Left lung (tissue), 10 donors: ENCODE results near the gene SDHAF2. TPM values are rescaled to one million over a fixed set of nuclear protein-coding genes. Genes with fewer than 3 reads are reported as not detected.
"Not testable (repeated sequence)": the region's sequence is repeated elsewhere in the genome, so short reads cannot be mapped to it uniquely, and the experiment has no call there.

Experiments used
- ATAC-seq: fragments of 200-7000 bp; cut with Tn5 transposase; one replicate; pipeline ENCODE4 v1.9.1; 2020; ENCODE audit warnings: moderate library complexity
- DNase-seq, 4 donors: peaks; one replicate each; pipeline ENCODE4 v3.0.0-alpha.2; 2013 to 2020
- H3K27ac ChIP-seq, 2 donors: fragments of 200-600 bp; sonication (generic) in 1 of 2; one replicate each; pipeline versions ENCODE4 v1.5.0 to v1.8.0; 2020 to 2021
- H3K27me3 ChIP-seq, 2 donors: fragments of 200-600 bp; sonication (generic) in 1 of 2; one replicate each; pipeline versions ENCODE4 v1.5.0 to v1.8.0; 2020 to 2021
- H3K36me3 ChIP-seq, 2 donors: fragments of 200-600 bp; sonication (generic) in 1 of 2; one replicate each; pipeline versions ENCODE4 v1.5.0 to v1.8.0; 2020 to 2021
- H3K4me1 ChIP-seq, 2 donors: fragments of 200-600 bp; one replicate each; pipeline ENCODE4 v1.8.0; 2021
- H3K4me3 ChIP-seq, 2 donors: fragments of 200-600 bp; sonication (generic) in 1 of 2; one replicate each; pipeline versions ENCODE4 v1.5.0 to v1.8.0; 2020 to 2021; ENCODE audit warnings: mild to moderate bottlenecking in 1 of 2
- H3K9me3 ChIP-seq, 2 donors: fragments of 200-600 bp; sonication (generic) in 1 of 2; one replicate each; pipeline versions ENCODE4 v1.5.0 to v1.8.0; 2020 to 2021
- intact Hi-C, 2 donors: fragments of 100-400 bp; cut with DNase I; formaldehyde crosslinking; loops; one replicate each; pipeline versions ENCODE4 v1.11.2 to v1.14.2; 2022
- polyA plus RNA-seq, 6 donors: library from polyadenylated mRNA; unstranded; fragments of 120-200 nt; gene quantifications; one replicate each; pipeline ENCODE4 v1.2.1, GENCODE V29; 2013; ENCODE audit not compliant: insufficient read length in 6 of 6
- total RNA-seq, 2 donors: library from RNA; stranded (reverse); fragmentation: NEBNext Ultra II Directional; extraction: Animal tissue kit (Norgen Biotek cat#: 25700); gene quantifications; one replicate each; pipeline ENCODE4 v1.2.1, GENCODE V29; 2021
- TF ChIP-seq, protein P1 (sequence below), 2 donors: fragments of 200-600 bp; sonication (generic) in 1 of 2; IDR thresholded peaks; one replicate each; pipeline versions ENCODE4 v1.5.0 to v1.8.0; 2021; ENCODE audit warnings: antibody characterized with exemption in 2 of 2
- donor health status: DM: no; HTN: yes; CAD: no.
- donor health status: DM: no; HTN: no; CAD: no.

The SDHAF2 gene
- total and polyA plus RNA-seq, 8 donors, result 32.1 to 48.9 (median 41.3) TPM

DNA sequence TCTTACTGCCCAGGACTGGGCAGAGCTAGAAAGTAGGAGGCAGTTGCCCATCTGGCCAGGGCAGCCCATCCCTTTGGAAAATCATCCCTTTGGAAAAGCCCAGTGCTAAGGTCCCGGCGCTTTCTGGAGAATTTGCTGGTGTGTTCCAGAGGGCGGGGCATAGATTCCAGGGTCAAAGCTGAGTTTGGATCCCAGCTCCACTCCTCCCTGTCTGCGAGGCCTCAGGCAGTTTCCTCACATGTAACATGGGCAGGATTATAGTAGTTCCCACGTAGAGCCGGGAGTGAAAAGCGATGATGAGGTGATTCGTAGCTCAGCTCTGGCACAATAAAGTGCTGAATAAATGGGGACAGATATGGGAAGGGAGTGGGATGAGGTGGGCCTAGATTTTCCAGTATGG is 47.2 kb downstream of the SDHAF2 start:
- DNase-seq (no peak), ATAC-seq (no peak)
- Histone ChIP-seq H3K4me3 (no peak overlapping the region), H3K27ac (no peak overlapping the region), H3K4me1 (peaks cover 7 to 11% of the 10 kb centered on the region in 2 donors), H3K27me3 (peaks cover 0 to 12% of the 10 kb centered on the region in 2 donors), H3K36me3 (peaks cover 0 to 15% of the 10 kb centered on the region in 2 donors), H3K9me3 (no peaks in the 10 kb centered on the region)
- TF ChIP-seq, protein P1, sequence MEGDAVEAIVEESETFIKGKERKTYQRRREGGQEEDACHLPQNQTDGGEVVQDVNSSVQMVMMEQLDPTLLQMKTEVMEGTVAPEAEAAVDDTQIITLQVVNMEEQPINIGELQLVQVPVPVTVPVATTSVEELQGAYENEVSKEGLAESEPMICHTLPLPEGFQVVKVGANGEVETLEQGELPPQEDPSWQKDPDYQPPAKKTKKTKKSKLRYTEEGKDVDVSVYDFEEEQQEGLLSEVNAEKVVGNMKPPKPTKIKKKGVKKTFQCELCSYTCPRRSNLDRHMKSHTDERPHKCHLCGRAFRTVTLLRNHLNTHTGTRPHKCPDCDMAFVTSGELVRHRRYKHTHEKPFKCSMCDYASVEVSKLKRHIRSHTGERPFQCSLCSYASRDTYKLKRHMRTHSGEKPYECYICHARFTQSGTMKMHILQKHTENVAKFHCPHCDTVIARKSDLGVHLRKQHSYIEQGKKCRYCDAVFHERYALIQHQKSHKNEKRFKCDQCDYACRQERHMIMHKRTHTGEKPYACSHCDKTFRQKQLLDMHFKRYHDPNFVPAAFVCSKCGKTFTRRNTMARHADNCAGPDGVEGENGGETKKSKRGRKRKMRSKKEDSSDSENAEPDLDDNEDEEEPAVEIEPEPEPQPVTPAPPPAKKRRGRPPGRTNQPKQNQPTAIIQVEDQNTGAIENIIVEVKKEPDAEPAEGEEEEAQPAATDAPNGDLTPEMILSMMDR (IDR thresholded peaks at IDR 0.05), result no peak
- intact Hi-C loops, result loop anchor here in 1 of 2 donors (5.0 to 10.0 kb wide), 2 partner anchors 40 to 148 kb away; no protein-coding TSS in a partner anchor

DNA sequence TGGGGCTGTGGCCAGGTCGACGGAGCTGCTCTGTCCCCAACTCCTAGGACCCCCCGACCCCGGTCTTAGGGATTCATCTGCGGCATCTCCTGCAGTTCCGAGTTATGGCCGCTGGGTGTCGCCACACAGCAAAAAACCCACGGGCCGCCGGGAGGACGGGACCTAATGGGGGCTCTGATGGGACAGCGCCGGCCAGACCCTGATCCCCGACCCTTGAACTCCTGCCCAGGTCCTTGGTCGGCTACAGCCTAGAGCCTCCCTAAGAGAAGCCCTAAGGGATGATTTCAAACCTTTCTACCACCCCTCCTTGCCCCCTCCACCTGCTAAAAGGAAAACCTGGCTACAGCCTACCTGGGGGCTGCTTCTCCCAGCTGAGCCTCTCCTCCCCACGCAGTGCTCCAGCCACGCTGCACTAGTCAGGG is 47.8 kb downstream of the SDHAF2 start:
- peak in 2 of 4 donors; percentile 51 to 88 for DNase-seq
- intact Hi-C loops, result loop anchor here in 1 of 2 donors (5.0 to 10.0 kb wide), 2 partner anchors 40 to 147 kb away; no protein-coding TSS in a partner anchor
- TF ChIP-seq, protein P1 (IDR thresholded peaks at IDR 0.05), result peak; percentile 90 to 92
- Histone ChIP-seq H3K4me1 (peaks cover 5 to 7% of the 10 kb centered on the region in 2 donors), H3K4me3 (no peak overlapping the region), H3K27ac (no peak overlapping the region), H3K9me3 (no peaks in the 10 kb centered on the region), H3K27me3 (peaks cover 0 to 18% of the 10 kb centered on the region in 2 donors), H3K36me3 (peaks cover 0 to 14% of the 10 kb centered on the region in 2 donors)
- ATAC-seq, result peak; percentile 55

DNA sequence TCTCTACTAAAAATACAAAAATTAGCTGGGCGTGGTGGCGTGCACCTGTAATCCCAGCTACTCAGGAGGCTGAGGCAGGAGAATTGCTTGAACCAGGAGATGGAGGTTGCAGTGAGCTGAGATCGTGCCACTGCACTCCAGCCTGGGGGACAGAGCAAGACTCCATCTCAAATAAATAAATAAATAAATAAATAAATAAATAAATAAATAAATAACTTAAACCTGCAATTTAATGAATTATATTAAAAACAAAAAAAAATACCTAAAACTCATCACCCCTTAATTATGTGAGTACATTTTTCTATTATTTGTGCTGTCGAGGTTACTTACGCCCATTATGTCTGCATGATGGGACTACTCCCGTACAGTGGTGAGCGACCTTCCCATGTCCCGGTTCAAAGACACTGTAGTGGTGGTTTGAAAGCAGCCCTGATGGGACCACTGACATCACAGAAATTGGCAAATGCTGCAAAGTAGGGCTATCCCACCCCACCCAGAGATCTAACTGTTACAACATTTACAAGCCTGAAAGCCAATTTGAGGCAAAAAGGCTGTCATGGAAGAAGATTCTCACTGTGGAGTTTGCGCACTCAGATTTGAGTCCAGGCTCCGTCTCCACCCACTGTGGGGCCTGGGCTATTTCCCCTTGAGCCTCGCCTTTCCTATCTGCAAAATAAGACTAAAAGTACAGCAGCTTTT is 49.6 kb downstream of the SDHAF2 start:
- not testable (repeated sequence) for ATAC-seq, DNase-seq

DNA sequence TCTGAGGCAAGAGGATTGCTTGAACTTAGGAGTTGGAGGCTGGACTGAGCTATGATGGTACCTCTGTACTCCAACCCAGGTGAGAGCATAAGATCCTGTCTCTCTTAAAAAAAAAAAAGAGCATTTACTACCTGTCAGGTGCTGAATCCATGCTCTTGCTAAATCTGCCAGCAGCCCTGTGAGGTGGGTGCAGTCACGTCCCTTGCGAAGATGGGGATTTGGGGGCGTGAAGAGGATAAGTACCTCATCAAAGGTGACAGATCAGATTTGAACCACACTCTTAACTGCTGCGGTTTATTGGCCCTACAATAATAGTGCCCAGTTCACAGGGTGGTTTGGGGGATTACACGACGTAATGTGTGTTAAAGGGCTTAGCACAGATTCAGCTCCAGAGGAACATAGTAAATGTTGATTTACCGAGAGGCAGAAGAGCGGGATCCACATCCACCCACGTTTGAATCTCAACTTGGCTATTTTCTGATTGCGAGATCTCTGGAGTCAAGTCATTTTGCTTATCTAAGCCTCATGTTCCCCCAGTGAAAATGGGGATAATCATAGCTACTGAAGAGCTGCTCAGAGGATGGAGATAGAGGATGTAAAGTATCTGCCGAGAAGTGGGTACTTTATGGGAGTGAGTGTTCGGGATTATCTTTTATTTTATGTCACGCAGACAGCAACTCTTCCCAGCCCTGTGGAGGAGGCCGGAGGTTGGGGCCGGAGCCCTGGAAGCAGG is 50.5 kb downstream of the SDHAF2 start:
- Histone ChIP-seq H3K27ac (no peak overlapping the region), H3K4me3 (no peak overlapping the region), H3K36me3 (no peaks in the 10 kb centered on the region), H3K9me3 (no peaks in the 10 kb centered on the region), H3K27me3 (peaks cover 0 to 19% of the 10 kb centered on the region in 2 donors), H3K4me1 (peaks cover 5 to 7% of the 10 kb centered on the region in 2 donors)
- TF ChIP-seq, protein P1 (IDR thresholded peaks at IDR 0.05), result no peak
- DNase-seq, result no peak
- no peak for ATAC-seq
- intact Hi-C loops, result no loop called here

More for the DNA sequence above, 49.6 kb downstream of the SDHAF2 start:
- H3K27me3 ChIP-seq, result peaks cover 0 to 19% of the 10 kb centered on the region in 2 donors
- H3K4me3 ChIP-seq, H3K9me3 ChIP-seq, H3K36me3 ChIP-seq, H3K27ac ChIP-seq, H3K4me1 ChIP-seq: not testable (repeated sequence)
- intact Hi-C loops, result loop anchor here in 1 of 2 donors (5.0 to 10.0 kb wide), 2 partner anchors 38 to 145 kb away; no protein-coding TSS in a partner anchor

DNA sequence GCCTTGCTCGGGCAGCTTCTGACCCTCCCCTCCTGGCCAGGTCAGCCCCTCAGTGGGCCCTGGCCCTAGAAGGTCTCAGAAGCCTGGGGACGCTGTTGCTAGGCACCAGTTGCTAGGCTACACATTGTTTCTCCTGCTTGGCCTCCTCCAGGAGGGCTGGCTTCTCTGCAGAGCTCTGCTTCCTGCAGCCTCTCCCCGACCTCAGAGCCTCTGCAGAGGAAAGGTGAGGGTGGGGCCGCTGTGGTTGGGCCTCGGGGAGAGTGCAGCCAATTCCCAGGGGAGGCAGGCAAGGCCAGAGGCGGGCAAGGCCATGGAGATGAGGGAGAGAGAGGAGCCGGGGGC is 51.0 kb downstream of the SDHAF2 start:
- Histone ChIP-seq H3K27ac (no peak overlapping the region), H3K4me1 (peaks cover 5 to 7% of the 10 kb centered on the region in 2 donors), H3K36me3 (no peaks in the 10 kb centered on the region), H3K27me3 (peaks cover 0 to 19% of the 10 kb centered on the region in 2 donors), H3K9me3 (no peaks in the 10 kb centered on the region), H3K4me3 (no peak overlapping the region)
- intact Hi-C loops, result no loop called here
- TF ChIP-seq, protein P1 (IDR thresholded peaks at IDR 0.05), result no peak
- peak; percentile 16 for ATAC-seq
- DNase-seq, result peak in 1 of 4 donors; percentile 60
